GM19193 (cell line): ENCODE results near the gene KIF25.

Experiments
- POLR2A ChIP-seq: IDR thresholded peaks from 4 replicates; pipeline ENCODE4 v1.6.1; 2011; ENCODE audit not compliant: insufficient read depth, insufficient read length; ENCODE audit errors: extremely low read depth

Gene KIF25

DNA sequence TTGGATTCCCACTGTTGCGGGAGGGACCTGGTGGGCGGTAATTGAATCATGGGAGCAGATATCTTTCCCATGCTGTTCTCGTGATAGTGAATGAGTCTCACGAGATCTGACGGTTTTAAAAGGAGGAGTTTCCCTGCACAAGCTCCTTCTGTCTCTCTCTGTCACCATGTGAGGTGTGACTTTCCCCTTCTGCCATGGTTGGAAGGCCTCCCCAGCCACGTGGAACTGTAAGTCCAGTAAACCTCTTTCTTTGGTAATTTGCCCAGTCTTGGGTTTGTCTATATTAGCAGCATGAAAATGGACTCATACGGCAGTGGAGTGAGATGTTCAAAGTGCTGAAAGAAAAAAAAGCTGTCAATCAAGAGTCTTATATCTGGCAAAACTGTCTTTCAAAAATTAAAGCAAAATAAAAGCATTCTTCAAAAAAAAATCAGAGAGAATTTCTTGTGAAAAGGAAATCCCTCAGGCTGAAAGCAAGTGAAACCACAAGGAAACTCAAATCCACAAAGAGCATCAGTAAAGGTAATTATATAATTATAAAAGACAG is 15.5 kb upstream of the KIF25 start:
- TF ChIP-seq POLR2A: no peak

DNA sequence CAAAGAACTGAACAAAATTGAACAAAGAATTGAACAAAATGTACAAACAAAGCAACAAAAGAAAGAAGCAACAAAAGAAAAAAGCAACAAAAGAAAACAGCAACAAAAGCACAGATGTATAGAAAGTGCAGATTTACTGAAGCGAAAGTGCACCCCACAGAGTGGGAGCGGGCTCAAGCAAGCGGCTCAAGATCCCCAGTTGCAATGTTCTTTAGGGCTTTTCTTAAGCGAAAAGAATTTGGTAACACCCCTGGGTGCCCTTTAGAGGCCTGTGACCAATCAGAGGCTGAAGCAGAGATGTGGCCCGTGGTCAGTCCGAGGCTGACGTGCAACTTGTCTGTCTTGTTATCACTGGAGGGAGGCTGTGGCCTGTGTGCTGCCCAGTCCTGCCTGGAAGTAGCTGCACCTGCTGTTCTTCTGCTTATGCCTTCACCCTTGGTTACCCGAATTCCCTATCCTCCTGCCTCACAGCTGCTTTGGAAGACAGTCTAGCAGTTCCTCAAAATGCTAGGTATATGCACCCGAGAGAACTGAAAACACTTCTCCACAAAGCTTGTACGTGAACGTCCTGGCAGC is 13.2 kb upstream of the KIF25 start:
- no peak for TF ChIP-seq POLR2A

DNA sequence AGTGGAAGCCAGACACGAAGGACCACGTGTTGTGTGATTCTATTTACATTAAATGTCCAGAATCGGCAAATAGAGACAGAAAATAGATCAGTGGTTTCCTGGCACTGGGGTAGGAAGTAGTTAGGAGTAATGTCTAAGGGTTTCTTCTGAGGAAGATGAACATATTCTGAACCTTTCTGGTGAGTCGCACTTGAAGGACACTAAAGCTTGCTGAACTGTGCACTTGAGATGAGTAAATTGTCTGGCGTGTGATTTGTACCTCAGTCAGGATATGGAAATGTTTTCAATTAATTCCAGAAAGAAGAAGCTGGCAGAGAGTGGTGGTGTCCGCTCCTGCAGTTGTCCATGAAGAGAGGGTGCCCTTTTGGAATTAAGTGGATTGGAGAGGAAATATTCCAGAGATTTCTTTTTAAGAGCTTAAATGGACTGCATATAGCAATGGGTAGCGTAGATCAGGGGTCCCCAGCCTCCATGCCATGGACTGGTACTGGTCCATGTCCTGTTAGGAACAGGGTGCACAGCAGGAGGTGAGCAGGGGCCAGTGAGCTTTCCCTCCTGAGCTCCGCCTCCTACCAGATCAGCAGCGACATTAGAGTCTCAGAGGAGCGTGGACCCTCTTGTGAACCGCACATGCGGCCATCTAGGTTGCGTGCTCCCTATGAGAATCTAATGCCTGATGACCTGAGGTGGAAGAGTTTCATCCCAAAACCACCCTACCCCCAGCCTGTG is 12.4 kb upstream of the KIF25 start:
- TF ChIP-seq POLR2A: no peak

DNA sequence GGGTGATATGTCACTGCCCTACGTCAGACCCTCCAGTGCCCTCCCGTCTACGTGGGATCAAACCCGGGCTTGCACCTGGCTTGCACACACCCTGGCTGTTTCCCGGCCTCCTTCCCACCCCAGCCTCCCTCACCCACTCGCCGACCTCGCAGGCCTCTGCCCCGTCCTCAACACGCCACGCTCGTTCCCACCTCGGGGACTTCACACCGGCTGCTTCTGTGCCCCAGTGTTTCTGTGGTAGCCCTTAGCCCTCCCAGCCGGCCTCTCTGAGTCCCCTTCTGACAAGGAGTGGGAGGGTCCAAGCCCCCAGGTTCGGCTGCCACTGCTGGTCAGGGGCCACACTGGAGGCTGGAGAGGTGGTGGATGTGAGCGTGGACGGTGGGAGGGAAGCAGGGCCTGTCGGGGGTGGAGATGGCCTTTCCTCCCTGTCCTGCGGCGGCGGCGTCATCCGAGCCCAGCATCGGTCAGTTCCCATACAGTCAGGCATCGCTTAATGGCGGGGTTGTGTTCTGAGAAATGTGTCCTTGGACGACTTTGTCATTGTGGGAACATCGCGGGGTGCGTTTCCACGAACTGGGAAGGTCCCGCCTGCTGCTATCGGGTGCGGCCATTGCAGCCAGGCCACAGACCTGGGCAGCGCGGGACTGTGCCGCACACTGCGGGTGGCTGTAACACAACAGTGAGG is 11.4 kb upstream of the KIF25 start:
- TF ChIP-seq POLR2A: no peak

DNA sequence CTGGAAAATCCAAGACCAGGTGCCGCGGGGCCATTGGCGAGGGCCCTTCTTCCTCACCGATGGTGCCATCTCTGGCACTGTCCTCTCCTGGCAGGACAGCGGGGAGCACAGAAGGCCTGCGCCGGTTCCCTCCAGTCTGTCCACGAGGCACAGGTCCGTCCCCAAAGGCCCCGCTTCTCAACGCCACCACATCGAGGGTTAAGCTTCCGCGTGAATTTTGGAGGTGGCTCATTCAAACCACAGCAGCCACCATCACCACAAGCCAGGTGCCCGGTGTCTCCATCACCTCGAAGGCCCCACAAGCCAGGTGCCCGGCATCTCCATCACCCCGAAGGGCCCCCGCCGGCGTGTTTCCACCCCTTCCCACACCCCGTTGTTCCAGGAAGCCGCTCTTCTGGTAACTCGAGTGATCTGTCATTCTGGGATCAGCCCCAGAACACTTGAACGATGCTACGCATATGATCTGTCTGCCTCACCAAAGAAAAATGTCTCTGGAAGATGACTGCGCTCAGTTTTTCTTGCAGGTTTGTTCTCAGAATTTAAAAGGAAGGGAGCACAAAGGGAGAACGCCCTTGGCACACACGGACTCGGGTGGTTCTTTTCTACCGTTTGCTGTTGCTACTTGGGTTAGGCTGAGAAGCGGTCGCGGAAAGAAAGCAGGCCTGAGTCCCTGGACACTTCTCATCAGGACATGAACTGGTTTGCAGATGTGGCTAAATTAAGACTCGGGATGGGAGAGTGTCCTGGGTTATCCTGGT is 9.9 kb upstream of the KIF25 start:
- no peak for TF ChIP-seq POLR2A

DNA sequence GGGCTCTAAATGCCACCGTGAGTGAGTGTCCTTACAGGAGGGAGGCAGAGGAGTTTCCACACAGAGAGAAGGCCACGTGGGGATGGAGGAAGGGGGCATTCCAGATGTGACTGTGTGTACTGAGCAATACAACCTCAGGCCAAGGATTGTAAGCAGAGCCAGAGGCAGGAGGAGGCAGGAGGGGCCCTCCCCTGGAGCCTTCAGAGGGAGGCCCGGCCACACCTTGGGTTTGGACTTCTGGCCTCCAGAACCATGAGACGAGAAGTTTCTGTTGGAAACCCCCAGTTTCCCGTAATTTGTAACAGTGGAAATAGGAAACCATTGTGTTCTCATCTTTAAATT is 9.3 kb upstream of the KIF25 start:
- no peak for TF ChIP-seq POLR2A

DNA sequence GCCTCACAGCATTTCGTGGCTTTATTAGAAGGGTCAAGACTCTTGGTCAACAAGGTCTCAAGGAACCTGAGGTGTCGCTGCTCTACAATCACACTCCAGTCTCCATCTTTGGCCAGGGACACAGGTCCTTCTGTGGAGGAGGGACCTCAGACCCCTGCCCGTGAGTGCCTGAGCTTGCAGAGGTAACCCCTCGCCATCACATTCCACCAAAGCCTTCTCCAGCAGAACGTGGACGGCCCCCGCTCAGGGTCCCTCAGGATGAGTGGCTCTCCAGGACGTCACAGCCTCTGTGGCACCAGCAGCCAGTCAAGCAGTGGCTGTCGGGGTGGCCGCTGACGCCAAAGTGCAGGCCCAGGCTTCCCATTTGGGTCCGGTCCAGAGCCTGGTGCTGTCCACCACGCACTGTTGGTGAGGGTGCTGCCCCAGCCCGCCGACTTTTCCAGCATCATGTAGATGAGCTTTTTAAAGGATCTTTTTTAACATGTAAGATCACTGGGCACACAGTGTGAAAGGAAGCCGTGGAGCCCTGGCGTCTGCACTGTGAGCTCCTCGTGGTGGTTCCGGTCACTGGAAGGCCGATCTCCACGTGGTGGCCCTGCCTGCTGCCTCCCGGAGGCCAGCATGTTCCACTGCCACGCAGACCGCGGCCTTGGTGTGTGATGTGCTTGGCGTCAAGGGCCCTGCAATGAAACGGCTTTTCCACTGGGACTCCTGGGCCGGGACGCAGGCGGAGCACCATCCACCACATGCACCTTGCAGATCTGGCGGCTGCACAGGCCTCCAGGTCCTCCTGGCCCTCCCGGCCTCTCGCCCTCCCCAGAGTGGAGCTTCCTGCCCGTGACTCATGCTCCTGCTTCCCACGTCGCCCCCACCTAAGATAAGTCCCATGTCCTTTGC is 8.3 kb upstream of the KIF25 start:
- TF ChIP-seq POLR2A: no peak

DNA sequence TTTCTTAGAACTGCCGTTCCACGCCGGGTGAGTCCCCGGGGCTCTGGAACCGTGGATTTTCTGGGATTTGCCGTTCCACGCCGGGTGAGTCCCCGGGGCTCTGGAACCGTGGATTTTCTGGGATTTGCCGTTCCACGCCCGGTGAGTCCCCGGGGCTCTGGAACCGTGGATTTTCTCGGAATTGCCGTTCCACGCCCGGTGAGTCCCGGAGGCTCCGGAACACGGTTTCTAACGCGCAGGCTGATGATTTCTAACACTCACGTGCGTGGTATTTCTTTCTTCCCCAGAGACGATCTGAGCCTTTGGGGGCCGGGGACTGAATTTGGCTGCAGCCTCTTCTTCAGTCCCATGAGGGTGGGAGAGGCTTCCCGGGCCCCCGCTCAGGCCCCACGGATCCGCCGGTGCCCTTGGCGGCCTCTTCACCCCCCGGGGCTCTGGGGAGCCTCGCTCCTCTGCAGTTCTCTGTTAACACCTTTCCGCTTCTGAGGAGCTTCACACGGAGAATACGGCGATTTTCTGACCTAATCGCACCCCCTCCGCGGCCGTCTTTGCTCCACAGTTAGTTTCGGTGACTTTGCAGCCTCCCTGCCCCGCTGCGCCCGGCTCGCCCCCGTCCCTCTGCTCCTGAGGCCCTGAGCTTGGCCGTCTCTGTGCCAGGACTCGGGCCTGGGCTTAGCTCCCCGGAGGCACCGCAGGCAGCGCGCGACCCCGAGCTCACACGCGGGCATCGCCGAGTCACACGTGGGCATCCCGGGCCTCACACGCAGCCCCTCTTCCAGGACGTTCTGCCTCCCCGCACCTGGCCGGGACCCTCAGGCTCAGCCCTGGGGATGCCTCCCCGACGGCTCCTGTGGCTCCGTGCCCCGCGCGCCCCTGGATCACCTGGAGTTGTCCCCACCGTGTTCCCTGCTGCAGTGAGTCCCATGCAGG is 7.2 kb upstream of the KIF25 start:
- no peak for TF ChIP-seq POLR2A

DNA sequence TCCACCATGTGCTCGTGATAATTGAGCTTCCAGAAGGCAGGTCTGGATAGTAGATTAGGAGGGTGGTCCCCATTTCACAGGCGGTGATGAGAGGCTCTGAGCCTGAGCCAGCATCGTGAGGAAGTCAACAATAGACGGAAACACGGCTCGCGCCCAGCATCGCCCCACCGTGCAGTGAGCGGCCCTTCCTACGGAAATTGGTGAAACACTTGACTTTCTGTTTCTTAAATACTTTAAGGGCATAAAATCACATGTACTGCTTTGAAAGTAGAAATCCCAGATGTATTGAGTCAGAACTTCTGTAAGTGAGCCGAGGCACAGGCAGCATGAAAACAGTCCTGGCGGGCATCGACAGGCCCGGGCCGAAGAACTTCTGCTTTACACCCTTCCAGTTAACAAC is 4.3 kb upstream of the KIF25 start:
- TF ChIP-seq POLR2A: no peak

DNA sequence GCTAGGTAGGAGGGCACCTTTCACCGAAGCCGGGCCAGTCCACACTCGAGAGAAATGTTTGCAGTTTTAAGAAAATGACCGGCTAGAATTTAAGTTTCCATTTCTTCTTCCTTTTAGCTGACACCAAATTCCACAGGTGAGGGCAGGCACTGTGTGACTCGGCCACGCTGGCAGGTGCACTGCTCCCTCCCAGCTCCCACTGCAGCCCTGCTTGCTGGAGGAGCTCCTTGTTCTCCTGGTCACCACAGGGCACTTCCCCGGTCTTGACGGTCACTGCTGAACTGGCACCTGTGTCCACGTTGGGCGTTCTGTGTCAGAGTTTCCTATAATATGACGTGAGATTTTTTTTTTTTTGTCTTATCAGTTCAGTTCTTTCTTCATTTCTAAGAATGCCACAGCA is 3.6 kb upstream of the KIF25 start:
- TF ChIP-seq POLR2A: no peak

DNA sequence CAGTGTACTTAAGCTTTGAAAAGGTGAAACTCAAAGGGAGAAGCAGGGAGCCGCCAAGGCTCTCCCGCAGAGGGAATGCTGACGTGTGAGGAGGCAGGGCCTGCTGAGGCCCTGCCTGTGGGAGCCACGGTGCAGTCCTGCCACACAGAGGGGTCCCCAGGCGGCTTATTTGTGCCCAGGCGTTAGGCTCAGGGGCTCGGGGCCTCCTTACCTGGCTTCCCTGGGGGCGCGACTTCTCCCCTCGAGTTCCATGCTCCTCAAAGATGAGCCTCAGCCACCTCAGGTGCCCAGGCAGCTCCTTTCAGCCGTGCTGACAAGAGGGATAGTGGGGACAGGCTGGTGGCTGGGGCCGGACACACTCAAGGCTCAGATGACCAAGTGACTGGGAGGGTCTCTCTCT is 2.2 kb upstream of the KIF25 start:
- no peak for TF ChIP-seq POLR2A

DNA sequence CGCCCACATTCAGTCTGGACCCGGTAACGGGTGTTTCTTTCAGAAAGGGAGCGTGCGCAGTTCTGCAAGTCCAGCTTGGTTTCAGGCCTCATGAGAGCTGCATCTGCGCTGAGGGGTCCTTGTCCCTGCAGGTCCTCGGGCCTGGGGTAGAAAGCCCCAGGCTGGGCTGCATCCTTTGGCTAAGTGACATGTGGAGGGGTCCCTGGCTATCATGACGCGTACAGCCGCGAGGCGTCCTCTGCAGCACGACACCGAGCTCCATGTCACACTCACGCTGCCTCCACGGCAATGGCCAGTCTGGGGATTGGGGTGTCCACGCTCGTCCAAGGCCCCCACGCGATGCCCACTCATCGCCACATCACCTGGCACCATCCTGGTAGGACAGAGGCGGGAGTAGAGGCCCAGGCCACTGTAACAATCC is 1.7 kb upstream of the KIF25 start:
- no peak for TF ChIP-seq POLR2A
